Pulmonary artery endothelial cell (primary cell): ENCODE results near the gene NET1. TPM values are rescaled to one million over a fixed set of nuclear protein-coding genes. Genes with fewer than 3 reads are reported as not detected.
"Not testable (repeated sequence)": the region's sequence is repeated elsewhere in the genome, so short reads cannot be mapped to it uniquely, and the experiment has no call there.

ENCODE experiments used
- DNase-seq: peaks from one replicate; pipeline ENCODE4 v3.0.0-alpha.2; 2011; ENCODE audit warnings: low read depth, low spot score
- total RNA-seq: library from RNA; depleted of rRNA; stranded (reverse); fragments of >200 nt; gene quantifications from 2 replicates; pipeline ENCODE4 v1.2.3, GENCODE V29; 2014

Gene NET1
- total RNA-seq, 1 donor from 2014 or later: 35.3 TPM

GRCh38 chr10:5461914-5462840 is 49.8 kb downstream of the NET1 start:
- no peak for DNase-seq

- DNase-seq: no peak
Observed at GRCh38 chr10:5462841-5463293, 50.5 kb downstream of the NET1 start.

- no peak for DNase-seq
Observed at GRCh38 chr10:5464546-5464945, 52.2 kb downstream of the NET1 start.

- no peak for DNase-seq
Observed at GRCh38 chr10:5465976-5466450, 53.7 kb downstream of the NET1 start.

- DNase-seq: no peak
Observed at GRCh38 chr10:5466451-5467206, 54.3 kb downstream of the NET1 start.

- no peak for DNase-seq
Observed at GRCh38 chr10:5467207-5467535, 54.8 kb downstream of the NET1 start.

GRCh38 chr10:5467634-5468255 is 55.4 kb downstream of the NET1 start:
- DNase-seq: no peak

- no peak for DNase-seq
Observed at GRCh38 chr10:5468262-5469106, 56.1 kb downstream of the NET1 start.

GRCh38 chr10:5469353-5470061 is 57.1 kb downstream of the NET1 start:
- no peak for DNase-seq

GRCh38 chr10:5470062-5470751 is 57.9 kb downstream of the NET1 start:
- DNase-seq: no peak

GRCh38 chr10:5474642-5475041 is 62.3 kb downstream of the NET1 start:
- DNase-seq: not testable (repeated sequence)

- not testable (repeated sequence) for DNase-seq
Observed at GRCh38 chr10:5475088-5475487, 62.7 kb downstream of the NET1 start.

GRCh38 chr10:5475974-5476807 is 63.8 kb downstream of the NET1 start:
- DNase-seq: not testable (repeated sequence)

- DNase-seq: no peak
Observed at GRCh38 chr10:5476918-5477525, 64.7 kb downstream of the NET1 start.

- DNase-seq: no peak
Observed at GRCh38 chr10:5477948-5478693, 65.8 kb downstream of the NET1 start.

- DNase-seq: no peak
Observed at GRCh38 chr10:5478694-5479305, 66.4 kb downstream of the NET1 start.

- no peak for DNase-seq
Observed at GRCh38 chr10:5479481-5480161, 67.3 kb downstream of the NET1 start.
